GM19099 (cell line): ENCODE data around the gene KRT2.

ENCODE experiments used
- POLR2A ChIP-seq: IDR thresholded peaks from 3 replicates; pipeline ENCODE4 v1.6.1; 2011; ENCODE audit warnings: low read depth; ENCODE audit not compliant: insufficient read length; ENCODE audit errors: extremely low read depth

The KRT2 gene

DNA sequence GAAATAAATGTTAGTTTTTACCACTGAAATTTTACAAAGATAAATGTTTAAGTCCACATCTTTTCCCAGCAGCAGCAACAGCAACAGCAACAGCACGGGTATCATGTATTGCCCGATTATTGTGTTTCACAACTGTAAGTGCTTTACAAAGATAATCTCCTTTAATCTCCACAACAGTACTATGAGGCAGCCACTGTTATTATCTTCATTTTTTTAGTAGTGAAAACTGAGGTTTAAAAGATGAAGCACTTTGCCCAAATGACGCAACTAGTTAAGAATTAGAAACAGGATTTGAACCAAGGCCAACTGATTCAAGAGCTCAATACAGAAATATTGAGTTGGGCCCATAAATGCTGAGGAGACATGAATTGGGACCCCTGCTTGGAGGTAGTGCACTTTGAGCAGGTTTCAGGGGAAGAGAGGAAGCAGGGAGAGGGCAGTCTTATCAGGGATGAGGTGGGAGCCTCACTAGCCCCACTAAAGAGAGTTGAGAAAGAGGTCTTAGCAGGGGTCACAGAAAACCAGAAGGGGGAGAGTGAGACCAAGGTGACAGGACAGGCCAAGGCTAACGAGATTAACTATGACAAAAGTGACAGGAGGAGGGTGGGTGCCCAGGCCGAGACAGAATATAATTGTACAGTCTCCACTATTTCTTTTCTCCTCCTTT lies 15.3 kb downstream of the KRT2 start:
- no peak for TF ChIP-seq POLR2A

DNA sequence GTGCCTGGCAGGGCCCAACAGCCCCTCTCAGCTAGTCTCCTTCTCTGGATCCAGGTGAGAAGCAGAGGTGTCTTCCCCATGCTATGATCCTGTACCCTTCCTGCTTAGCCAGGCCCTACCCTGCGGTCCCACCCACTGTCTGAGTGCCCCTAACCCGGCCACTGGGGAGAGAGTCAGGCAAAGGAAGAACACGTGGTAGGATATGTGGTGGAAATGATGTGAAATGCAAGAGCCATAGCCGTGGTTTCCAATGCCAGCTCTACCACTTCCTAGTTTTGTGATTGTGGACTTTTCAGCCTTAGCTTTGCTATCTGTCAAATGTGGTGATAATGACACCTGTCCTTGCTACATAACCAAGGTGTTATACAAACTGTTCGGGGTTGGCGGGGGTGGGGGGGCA lies 15.8 kb downstream of the KRT2 start:
- no peak for TF ChIP-seq POLR2A

DNA sequence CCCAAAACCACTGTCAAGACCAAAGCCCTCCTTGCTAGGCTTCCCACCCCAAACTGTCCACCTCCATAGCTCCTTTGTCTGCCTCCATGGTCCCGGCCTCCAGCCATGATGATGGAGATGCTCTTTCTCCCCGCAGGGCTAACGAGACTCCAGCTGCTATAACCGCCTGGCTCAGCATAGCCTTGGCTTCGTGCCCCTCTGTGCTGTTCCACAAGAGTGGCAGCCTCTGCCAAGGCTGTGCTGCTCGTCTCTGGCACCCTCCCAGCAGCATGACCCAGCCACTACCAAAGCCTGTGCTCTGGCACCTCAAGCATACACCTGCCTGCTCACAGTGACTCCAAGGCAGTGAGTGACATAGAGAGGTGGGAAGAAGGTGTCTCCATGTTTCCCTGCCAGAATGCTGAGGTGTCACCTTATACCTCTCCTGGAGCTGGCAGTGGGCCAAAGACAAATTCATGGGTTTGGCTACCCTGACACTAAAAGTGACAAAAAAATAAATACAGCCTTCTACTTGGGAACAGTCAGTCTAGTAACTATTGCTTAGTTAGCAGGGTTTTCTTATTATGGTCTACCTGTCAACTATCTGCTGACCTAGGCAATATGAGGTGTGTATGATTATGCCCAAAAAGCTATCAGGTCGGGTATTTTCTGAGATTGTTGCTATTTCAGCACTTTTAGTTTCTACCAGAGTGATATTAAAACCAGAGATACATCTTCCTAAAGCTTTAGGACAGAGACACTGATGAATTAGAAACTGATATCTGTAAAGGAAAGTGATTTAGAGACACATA lies 17.6 kb downstream of the KRT2 start:
- TF ChIP-seq POLR2A, result no peak

DNA sequence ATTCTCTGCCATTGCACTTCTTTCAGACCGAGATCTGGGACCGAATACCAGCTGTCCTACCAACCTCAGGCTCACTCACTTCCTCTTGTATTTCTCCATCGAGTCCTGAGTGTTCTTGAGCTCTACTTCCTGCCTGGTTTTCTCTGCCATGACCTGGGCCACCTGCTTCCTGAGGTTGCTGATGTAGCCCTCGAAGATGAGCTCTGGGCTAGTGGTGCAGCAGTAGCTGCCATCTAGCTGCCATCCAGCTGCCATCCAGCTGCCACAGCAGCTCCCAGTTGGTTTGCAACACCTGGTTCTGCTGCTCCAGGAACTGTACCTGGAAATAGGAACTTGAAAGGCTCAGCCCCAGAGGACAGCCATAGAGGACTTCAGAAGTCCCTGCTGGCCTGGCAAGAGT lies 18.6 kb downstream of the KRT2 start:
- TF ChIP-seq POLR2A, result no peak

DNA sequence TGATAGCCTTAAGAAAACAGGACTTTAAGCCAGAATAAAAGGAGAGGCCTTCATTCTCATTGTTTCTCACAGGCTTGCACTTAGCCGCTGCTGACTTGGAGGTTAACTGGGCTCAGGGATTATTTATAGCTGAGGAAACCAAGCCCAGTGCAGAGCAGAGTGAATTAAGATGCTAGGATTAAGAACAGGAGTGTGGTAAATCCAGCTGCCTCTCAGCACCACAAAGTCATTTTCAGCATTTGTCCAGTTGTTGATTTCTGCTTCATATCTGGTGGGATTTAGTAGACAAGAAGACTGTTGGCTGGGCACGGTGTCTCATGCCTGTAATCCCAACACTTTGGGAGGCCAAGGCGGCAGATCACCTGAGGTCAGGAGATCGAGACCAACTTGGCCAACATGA lies 19.4 kb downstream of the KRT2 start:
- TF ChIP-seq POLR2A, result no peak

DNA sequence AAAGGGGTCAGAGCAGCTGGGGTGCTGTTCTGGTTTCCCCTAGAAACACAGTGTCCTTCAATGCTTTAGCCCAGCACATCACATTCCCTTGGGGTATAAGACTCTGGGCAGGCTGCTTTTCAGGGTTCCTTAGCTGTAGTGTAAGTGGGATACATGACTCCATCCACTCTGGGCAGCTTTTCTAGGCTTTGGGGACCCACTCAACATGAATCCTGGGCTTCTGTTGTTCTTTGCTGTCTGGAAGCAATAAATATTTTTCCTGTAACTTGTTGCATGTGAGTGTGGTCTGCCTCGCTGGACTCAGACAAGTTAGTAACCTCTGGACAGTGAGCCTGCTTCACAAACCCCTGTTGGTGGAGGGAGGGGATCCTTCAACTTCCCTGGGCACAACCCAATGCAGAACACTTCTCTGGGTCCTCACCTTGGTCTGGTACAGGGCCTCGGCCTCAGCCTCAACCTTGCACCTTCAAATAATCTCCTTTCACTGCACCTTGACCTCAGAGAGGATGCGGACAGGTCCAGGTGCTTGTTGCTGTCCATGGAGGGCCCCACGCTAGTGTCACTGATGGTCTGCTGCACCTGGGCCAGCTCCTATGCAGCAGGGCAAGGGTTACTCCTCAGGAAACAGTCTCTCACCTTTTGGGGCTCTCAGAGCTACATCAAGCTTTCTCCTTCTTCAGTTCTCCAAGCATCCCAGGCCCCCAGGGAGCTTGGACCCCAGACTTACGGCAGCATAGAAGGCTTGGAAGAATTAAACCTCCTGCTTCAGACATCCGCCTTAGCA lies 20.1 kb downstream of the KRT2 start:
- TF ChIP-seq POLR2A, result no peak

DNA sequence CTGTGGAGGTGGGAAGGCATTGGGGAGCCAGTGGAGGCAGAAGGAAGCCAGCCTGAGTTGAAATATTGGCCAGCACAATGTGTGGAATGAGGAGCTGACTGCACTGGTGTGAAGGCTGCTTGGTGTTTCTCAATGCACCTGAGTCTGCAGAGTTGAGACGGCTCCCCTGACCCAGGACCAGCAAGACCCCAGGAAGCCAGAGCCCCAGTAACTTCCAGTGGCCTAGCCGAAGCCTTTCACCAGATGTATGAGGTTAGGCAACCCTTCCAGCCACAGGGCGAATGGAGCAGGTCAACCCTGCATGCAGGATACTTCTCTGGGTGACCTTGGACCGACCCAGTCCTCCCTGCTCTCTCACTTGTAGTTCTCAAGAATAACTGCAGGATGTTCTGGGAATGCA lies 20.7 kb downstream of the KRT2 start:
- no peak for TF ChIP-seq POLR2A

DNA sequence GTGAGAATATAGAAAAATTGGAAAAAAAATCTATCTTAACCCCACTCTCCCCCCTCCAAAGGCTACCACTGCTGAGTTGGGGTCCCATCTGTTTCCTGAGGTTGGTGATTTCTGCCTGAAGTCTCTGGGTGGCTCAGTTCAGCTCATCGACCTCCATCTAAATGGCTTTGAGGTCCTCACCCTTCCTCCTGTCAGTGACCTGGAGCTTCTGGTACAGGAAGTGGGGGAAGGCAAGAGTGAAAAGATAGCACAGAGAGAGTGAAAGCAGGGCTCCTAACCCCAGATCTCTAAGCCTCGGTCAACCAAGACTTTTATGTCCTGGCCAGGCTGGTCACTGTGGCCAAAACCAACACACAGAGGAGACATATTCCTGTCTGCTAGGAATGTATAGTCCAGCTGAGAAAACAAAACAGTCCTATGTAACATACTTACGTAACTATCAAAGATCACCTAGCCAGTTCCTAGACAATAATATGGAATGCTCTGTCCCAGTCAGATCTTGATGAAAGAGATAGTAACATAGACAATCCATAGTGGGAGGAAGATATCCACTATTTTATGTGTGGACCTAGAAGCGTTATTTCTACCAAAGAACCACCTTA lies 21.3 kb downstream of the KRT2 start:
- TF ChIP-seq POLR2A, result no peak

DNA sequence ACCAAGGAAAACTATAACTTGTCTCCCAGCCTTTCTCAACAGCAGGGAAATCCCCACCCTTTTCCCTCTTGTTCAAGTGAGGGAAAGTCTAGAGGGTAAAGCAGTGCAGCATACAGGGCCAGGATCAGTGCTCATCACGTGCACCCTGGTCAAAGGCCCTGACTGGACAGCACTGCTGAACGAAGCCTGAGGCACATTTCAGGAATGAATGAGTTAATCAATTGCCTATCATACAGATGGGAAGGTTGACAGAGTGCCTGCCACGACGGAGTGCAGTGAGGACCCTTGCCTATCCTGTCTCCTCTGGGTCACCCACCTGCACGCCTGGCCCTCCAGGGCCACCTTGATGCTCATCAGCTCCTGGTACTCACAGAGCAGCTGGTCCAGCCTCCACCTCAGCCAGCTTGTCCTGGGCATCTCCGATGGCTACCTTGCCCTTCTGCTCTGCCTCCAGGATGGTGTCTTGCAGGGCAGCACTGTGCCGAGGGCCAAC lies 22.0 kb downstream of the KRT2 start:
- no peak for TF ChIP-seq POLR2A

DNA sequence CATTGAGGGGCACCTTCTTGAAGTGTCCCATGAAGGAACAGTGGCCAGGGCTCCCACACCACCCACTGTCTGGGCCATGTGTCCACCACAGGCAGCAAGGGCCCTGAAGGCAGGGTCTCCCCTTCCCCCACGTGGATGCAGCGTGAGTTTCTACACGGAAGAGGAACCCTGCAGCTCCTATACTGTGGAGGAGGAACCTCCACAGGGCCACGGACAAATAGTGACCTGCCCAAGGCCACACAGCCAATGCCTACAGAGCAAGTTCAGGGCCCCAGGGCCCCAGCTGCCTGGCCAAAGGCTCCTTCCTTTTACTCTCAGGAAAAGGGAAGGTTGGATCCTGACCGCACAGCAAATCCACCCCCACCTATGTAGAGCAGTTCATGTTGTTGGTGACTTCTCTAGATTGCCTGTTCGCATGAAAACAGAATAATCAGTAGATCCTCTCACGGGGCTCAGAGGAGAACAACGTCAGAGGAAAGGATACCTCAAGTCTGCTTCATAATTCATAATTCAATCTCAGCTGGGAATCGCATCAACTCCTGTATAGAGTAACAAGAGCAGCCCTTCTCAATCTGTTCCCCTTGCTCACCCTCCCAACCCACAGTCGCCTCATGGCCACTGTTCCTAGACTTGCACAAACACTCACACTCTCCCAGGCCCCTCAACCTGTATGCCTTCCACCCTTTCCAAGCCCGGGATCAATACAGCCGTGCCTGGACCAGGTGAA lies 22.6 kb downstream of the KRT2 start:
- no peak for TF ChIP-seq POLR2A

DNA sequence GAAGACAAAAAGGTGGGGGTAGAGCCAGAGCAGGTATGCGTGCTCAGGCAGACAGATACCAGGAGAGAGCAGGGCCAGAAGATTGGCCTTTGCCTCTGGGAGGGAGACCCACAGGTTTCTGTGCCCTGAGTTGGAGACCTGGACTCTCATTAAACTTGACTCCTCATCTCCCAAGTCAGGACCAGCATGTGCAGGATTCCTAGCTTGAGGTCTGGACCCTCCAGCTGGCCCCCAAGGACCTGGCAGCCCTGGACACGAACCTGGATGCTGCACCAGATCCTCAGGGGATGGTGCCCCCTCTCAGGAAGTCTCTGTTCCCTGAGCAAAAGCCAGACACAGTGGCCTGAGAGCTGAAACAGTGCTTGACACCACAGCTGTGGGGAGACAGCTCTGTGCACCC lies 23.2 kb downstream of the KRT2 start:
- TF ChIP-seq POLR2A, result no peak

DNA sequence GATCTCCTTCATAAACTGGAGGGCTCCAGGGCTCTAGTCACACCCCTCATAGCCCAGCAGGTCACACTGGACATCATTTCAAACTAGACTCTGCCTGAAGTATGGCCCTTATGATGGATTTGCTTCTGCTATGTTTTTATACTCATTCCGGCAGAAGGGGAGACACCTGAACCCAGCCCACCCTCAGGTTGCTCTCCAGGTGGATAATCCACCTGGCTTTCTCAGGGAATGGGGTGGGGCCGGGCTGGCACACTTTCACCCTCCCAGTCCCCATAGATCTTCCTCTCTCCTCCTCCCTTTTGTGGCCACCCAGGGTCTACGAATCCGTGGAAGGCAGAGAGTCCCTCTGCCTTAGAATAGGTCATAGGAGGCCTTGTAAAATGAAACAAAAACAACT lies 23.9 kb downstream of the KRT2 start:
- TF ChIP-seq POLR2A, result no peak

DNA sequence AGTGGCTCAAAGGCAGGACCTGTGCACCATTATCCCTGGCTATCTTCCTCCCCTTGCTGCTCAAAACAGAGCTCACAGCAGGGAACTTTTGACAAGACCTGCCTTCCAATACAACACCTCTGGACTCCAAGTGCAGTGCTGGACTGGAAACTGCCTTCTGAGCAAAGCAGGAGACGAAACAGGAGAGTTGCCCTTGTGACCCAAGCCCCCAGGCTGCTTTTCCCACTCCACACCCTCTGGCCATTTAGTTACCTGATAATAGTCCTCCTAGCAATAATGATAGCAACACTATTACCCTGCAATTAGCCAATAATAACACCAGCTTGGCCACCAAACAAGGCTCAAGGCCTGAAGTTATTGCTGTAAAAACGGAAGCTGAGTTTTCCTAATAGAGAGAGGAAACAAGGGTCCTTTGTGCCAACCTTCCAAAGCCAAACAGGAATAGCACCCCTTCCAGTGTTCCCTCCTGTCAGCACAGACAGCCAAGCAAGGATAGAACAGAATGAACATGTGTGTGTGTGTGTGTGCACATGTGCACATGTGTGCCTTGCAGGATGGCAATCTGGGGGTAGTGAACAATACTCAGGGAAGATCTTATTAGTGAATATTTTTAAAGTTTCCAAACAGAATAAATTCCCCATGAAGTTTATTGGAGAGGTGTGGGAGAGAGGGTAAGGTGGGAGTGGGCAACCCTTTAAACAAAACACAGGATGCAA lies 24.5 kb downstream of the KRT2 start:
- no peak for TF ChIP-seq POLR2A

DNA sequence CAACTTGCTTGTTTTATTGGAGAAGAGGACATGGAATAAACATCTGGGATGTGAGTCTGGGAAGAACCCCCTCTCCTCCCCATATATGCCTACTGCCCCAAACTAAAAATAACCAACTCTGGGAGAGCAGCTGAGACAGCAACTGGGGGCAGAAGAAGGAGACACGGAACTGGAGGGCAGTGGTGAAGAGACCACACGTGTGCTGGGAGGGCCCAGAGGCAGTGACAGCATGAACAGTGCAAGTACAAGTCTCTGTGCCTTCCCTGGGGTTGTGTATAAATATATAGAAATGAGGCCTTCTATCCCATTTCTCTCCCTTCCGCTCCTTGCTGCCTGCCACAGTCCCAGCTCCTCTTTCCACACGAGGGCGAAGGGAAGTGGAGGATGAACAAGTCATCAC lies 29.7 kb downstream of the KRT2 start:
- no peak for TF ChIP-seq POLR2A

DNA sequence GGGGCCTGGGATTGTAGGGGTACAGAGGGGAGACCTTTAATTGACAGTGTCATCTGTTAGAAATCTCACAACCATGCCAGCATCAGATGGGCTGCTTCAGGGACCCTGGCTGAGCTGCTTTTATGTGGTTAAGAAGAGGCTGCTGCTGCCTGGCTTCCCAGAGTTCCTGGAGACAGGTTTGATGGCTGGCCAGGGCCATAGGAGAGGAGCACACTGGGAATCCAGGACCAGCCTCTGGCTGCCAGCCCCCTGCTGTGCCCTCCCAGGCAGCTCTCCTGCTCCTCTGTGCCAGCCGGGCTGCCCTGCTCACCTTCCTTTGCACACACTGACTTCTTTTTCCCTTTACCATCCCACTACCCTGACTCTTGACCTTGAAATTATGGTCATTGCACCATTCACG lies 33.1 kb downstream of the KRT2 start:
- no peak for TF ChIP-seq POLR2A

DNA sequence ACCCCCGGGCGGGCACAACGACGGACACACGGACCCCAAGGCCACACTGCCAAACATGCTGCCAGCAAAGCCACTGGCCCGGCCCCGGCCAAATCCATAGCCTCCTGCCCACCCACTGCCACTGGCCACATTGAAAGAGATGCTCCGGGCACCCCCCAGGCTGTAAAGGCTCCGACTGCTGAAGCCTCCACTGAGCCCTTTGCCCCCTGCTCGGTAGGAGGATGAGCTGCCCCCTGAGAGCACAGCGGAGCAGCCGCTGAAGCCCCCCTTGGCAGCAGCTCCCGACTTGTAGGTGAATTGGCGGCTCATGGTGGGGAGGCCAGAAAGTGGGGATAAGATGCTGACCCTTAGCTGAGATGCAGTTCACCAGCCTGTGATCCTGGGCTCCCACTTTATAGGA lies 33.8 kb downstream of the KRT2 start, which contains the start of gene KRT73:
Gene KRT73, minus strand, starts transcription at position 344 of the 400 bp plus-strand sequence. Its CDS starts 35 bp downstream, at position 309.
- no peak for TF ChIP-seq POLR2A
